ENCODE results near the gene RNU7-1. TPM values are rescaled to one million over a fixed set of nuclear protein-coding genes. Genes with fewer than 3 reads are reported as not detected.

RNU7-1 gene
- total and polyA plus RNA-seq, 2 donors (not counting 1 experiment from before 2014, with no cell fraction given): not detected

- H3K4me2 ChIP-seq (ENCODE audit: extremely low read depth, insufficient read depth, low read length): no peak overlapping the region
- TF ChIP-seq CTCF (conservative IDR thresholded peaks at IDR 0.05 in 1 of 2, IDR thresholded peaks at IDR 0.05 in 1 of 2; ENCODE audit: low read depth in 1 of 2, low read length in 2 of 2) (no peak), EZH2 (IDR thresholded peaks at IDR 0.05; ENCODE audit: low read length, missing control alignments) (no peak)
- no peak overlapping the region for H3K9ac ChIP-seq (ENCODE audit: insufficient read depth, low read length)
- no peaks in the 10 kb centered on the region for H3K79me2 ChIP-seq (ENCODE audit: control insufficient read depth, insufficient read depth, low read length)
- H3K9me3 ChIP-seq (ENCODE audit: control insufficient read depth, insufficient read depth, low read depth, low read length): no peaks in the 10 kb centered on the region
- H4K20me1 ChIP-seq (ENCODE audit: control insufficient read depth, extremely low read depth, insufficient read depth, low read length): no peaks in the 10 kb centered on the region
- no peak overlapping the region for H3K27ac ChIP-seq (ENCODE audit: insufficient read depth, low read length)
- H3K36me3 ChIP-seq (ENCODE audit: control insufficient read depth, insufficient read depth, low read length): no peaks in the 10 kb centered on the region
- no peaks in the 10 kb centered on the region for H3K27me3 ChIP-seq (ENCODE audit: control insufficient read depth, insufficient read depth, low read length)
- no peak overlapping the region for H2AFZ ChIP-seq (ENCODE audit: low read length)
- no peak overlapping the region for H3K4me3 ChIP-seq (replicated peaks in 1 of 4; ENCODE audit: control extremely low read depth in 1 of 4, insufficient read depth in 1 of 4, low read depth in 3 of 4, low read length in 4 of 4)
- no peak for DNase-seq (ENCODE audit: low read depth in 2 of 2)
- H3K4me1 ChIP-seq (ENCODE audit: control insufficient read depth, extremely low read depth, insufficient read depth, low read length): peaks cover 4% of the 10 kb centered on the region
Observed at GRCh38 chr12:6909421-6910145, 34.0 kb upstream of the RNU7-1 start.

- Histone ChIP-seq H2AFZ (ENCODE audit: low read length) (no peak overlapping the region), H3K4me3 (replicated peaks in 1 of 4; ENCODE audit: control extremely low read depth in 1 of 4, insufficient read depth in 1 of 4, low read depth in 3 of 4, low read length in 4 of 4) (no peak overlapping the region), H3K79me2 (ENCODE audit: control insufficient read depth, insufficient read depth, low read length) (peaks cover 3% of the 10 kb centered on the region), H3K4me2 (ENCODE audit: extremely low read depth, insufficient read depth, low read length) (no peak overlapping the region), H3K36me3 (ENCODE audit: control insufficient read depth, insufficient read depth, low read length) (peaks cover 5% of the 10 kb centered on the region), H3K27ac (ENCODE audit: insufficient read depth, low read length) (no peak overlapping the region), H3K27me3 (ENCODE audit: control insufficient read depth, insufficient read depth, low read length) (no peaks in the 10 kb centered on the region), H3K9me3 (ENCODE audit: control insufficient read depth, insufficient read depth, low read depth, low read length) (no peaks in the 10 kb centered on the region), H3K4me1 (ENCODE audit: control insufficient read depth, extremely low read depth, insufficient read depth, low read length) (peaks cover 2% of the 10 kb centered on the region), H3K9ac (ENCODE audit: insufficient read depth, low read length) (no peak overlapping the region), H4K20me1 (ENCODE audit: control insufficient read depth, extremely low read depth, insufficient read depth, low read length) (no peaks in the 10 kb centered on the region)
- TF ChIP-seq CTCF (conservative IDR thresholded peaks at IDR 0.05 in 1 of 2, IDR thresholded peaks at IDR 0.05 in 1 of 2; ENCODE audit: low read depth in 1 of 2, low read length in 2 of 2): no peak
- no peak for TF ChIP-seq EZH2 (IDR thresholded peaks at IDR 0.05; ENCODE audit: low read length, missing control alignments)
- DNase-seq (ENCODE audit: low read depth in 2 of 2): no peak
Observed at GRCh38 chr12:6912164-6912935, 31.3 kb upstream of the RNU7-1 start.

- no peak within 1 kb of the TSS for H3K27ac ChIP-seq (ENCODE audit: insufficient read depth, low read length)
- peak within 1 kb of the TSS; percentile 63 to 75 (median 70) for H3K4me3 ChIP-seq (replicated peaks in 1 of 4; ENCODE audit: control extremely low read depth in 1 of 4, insufficient read depth in 1 of 4, low read depth in 3 of 4, low read length in 4 of 4)
- H3K4me2 ChIP-seq (ENCODE audit: extremely low read depth, insufficient read depth, low read length): peak within 1 kb of the TSS; percentile 84
- peak within 1 kb of the TSS; percentile 30 for H2AFZ ChIP-seq (ENCODE audit: low read length)
- H3K9ac ChIP-seq (ENCODE audit: insufficient read depth, low read length): peak within 1 kb of the TSS; percentile 56
- DNase-seq (ENCODE audit: low read depth in 2 of 2): peak; percentile 58 to 65
- H3K9me3 ChIP-seq (ENCODE audit: control insufficient read depth, insufficient read depth, low read depth, low read length): no peaks in the 10 kb centered on the region
- H4K20me1 ChIP-seq (ENCODE audit: control insufficient read depth, extremely low read depth, insufficient read depth, low read length): no peaks in the 10 kb centered on the region
- no peaks in the 10 kb centered on the region for H3K27me3 ChIP-seq (ENCODE audit: control insufficient read depth, insufficient read depth, low read length)
- peaks cover 3% of the 10 kb centered on the region for H3K79me2 ChIP-seq (ENCODE audit: control insufficient read depth, insufficient read depth, low read length)
- peaks cover 2% of the 10 kb centered on the region for H3K4me1 ChIP-seq (ENCODE audit: control insufficient read depth, extremely low read depth, insufficient read depth, low read length)
- H3K36me3 ChIP-seq (ENCODE audit: control insufficient read depth, insufficient read depth, low read length): peaks cover 9% of the 10 kb centered on the region
- TF ChIP-seq CTCF (conservative IDR thresholded peaks at IDR 0.05 in 1 of 2, IDR thresholded peaks at IDR 0.05 in 1 of 2; ENCODE audit: low read depth in 1 of 2, low read length in 2 of 2) (no peak), EZH2 (IDR thresholded peaks at IDR 0.05; ENCODE audit: low read length, missing control alignments) (no peak)
Observed at GRCh38 chr12:6914246-6914946, 29.2 kb upstream of the RNU7-1 start, which contains the start of gene ENO2. ENO2 (plus strand) TSS chr12:6914580; CDS start chr12:6915833, 1,253 bp downstream.
